ENCODE results near the gene CCDC7. TPM values are rescaled to one million over a fixed set of nuclear protein-coding genes. Genes with fewer than 3 reads are reported as not detected.
"Not testable (repeated sequence)": the region's sequence is repeated elsewhere in the genome, so short reads cannot be mapped to it uniquely, and the experiment has no call there.

CCDC7 gene
- total RNA-seq, 1 experiment from 2014 or later: 6.3 TPM

DNA sequence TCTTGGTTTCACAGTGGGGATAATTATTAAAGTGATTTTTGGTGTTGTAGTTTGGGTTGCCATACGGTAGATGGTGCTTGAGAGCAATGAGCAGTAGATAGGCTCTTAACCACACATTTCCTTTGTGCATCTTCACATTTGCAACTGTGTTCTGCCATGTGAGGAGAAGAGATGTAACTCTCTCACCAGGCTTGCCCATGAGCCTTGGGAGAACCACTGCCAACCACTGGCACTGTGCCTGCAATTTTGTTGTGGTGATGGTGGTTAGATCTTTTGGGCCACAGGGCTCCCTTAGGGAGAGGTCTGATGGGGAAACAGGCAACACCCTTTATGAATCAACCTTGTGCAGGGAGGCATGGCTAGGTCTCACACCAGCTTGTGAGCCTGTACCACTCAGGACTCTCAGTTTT is 204.3 kb downstream of the CCDC7 start:
- ChIA-PET POLR2A (no interaction called here), CTCF (interaction anchor here (0.6 kb wide), 1 partner anchor 1381 kb away, joined by 3 read pairs; no protein-coding TSS in a partner anchor)
- TF ChIP-seq, protein P1, sequence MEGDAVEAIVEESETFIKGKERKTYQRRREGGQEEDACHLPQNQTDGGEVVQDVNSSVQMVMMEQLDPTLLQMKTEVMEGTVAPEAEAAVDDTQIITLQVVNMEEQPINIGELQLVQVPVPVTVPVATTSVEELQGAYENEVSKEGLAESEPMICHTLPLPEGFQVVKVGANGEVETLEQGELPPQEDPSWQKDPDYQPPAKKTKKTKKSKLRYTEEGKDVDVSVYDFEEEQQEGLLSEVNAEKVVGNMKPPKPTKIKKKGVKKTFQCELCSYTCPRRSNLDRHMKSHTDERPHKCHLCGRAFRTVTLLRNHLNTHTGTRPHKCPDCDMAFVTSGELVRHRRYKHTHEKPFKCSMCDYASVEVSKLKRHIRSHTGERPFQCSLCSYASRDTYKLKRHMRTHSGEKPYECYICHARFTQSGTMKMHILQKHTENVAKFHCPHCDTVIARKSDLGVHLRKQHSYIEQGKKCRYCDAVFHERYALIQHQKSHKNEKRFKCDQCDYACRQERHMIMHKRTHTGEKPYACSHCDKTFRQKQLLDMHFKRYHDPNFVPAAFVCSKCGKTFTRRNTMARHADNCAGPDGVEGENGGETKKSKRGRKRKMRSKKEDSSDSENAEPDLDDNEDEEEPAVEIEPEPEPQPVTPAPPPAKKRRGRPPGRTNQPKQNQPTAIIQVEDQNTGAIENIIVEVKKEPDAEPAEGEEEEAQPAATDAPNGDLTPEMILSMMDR (IDR thresholded peaks at IDR 0.05; ENCODE audit: unreplicated experiment): no peak
- peaks cover 1% of the 10 kb centered on the region for H3K36me3 Mint-ChIP-seq (ENCODE audit: insufficient read depth, unreplicated experiment)
- no peak overlapping the region for H3K4me3 Mint-ChIP-seq (ENCODE audit: unreplicated experiment)
- peak; percentile 22 for DNase-seq (ENCODE audit: unreplicated experiment)
- H3K4me1 Mint-ChIP-seq (ENCODE audit: insufficient read depth, unreplicated experiment): no peaks in the 10 kb centered on the region
- no TSS peak for BruUV-seq (replicated peaks)
- intact Hi-C loops (cut with micrococcal nuclease): loop anchor here (5.0 kb wide), 1 partner anchor 357 kb away; no protein-coding TSS in a partner anchor
- peaks cover 14% of the 10 kb centered on the region for H3K9me3 Mint-ChIP-seq (ENCODE audit: unreplicated experiment)
- H3K27me3 Mint-ChIP-seq (ENCODE audit: insufficient read depth, unreplicated experiment): no peaks in the 10 kb centered on the region
- no peak overlapping the region for H3K27ac Mint-ChIP-seq (ENCODE audit: low read depth, unreplicated experiment)

DNA sequence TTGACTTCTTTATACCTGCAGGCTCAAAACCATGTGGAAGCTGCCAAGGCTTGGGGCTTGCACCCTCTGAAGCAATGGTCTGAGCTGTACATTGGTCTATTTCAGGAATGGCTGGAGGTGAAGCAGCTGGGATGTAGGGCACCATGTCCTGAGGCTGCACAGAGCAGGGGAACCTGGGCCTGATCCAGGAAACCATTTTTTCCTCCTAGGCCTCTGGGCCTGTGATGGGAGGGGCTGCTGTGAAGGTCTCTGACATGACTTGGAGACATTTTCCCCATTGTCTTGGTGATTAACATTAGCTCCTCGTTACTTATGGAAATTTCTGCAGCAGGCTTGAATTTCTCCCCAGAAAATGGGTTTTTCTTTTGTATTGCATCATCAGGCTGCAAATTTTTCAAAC is 211.5 kb downstream of the CCDC7 start:
- BruUV-seq (replicated peaks); POLR2A ChIA-PET; H3K4me1 Mint-ChIP-seq (ENCODE audit: insufficient read depth, unreplicated experiment): not testable (repeated sequence)

DNA sequence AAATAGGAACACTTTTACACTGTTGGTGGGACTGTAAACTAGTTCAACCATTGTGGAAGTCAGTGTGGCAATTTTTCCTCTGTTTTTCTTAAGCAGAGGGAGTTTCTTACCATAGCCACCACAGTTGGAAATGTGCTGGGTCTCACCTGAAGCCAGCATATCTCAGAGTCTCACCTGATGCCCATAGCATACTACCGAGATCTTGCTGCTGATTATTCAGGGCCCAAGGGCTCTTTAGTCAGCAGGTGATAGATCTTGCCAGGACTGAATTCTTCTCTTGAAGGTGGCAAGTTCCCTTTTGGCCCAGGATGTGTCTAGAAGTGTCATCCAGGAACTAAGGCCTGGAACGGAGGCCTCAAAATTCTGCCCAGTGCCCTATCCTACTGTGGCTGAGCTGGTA is 215.4 kb downstream of the CCDC7 start:
- ChIA-PET POLR2A (interaction anchor here (0.6 kb wide), 1 partner anchor 182 kb away, joined by 3 read pairs; no protein-coding TSS in a partner anchor), CTCF (no interaction called here)
- Mint-ChIP-seq H3K36me3 (ENCODE audit: insufficient read depth, unreplicated experiment) (no peaks in the 10 kb centered on the region), H3K27ac (ENCODE audit: low read depth, unreplicated experiment) (no peak overlapping the region), H3K4me3 (ENCODE audit: unreplicated experiment) (no peak overlapping the region), H3K9me3 (ENCODE audit: unreplicated experiment) (peaks cover 9% of the 10 kb centered on the region), H3K4me1 (ENCODE audit: insufficient read depth, unreplicated experiment) (no peaks in the 10 kb centered on the region), H3K27me3 (ENCODE audit: insufficient read depth, unreplicated experiment) (no peaks in the 10 kb centered on the region)
- TF ChIP-seq, protein P1 (IDR thresholded peaks at IDR 0.05; ENCODE audit: unreplicated experiment): no peak
- BruUV-seq (replicated peaks): no TSS peak
- no peak for DNase-seq (ENCODE audit: unreplicated experiment)
- intact Hi-C loops (cut with micrococcal nuclease): no loop called here

More for the DNA sequence above, 211.5 kb downstream of the CCDC7 start:
- CTCF ChIA-PET; H3K27ac Mint-ChIP-seq (ENCODE audit: low read depth, unreplicated experiment); H3K4me3 Mint-ChIP-seq (ENCODE audit: unreplicated experiment); H3K36me3 Mint-ChIP-seq (ENCODE audit: insufficient read depth, unreplicated experiment); DNase-seq (ENCODE audit: unreplicated experiment); H3K27me3 Mint-ChIP-seq (ENCODE audit: insufficient read depth, unreplicated experiment); intact Hi-C loops (cut with micrococcal nuclease): not testable (repeated sequence)
- H3K9me3 Mint-ChIP-seq (ENCODE audit: unreplicated experiment): peaks cover 28% of the 10 kb centered on the region

DNA sequence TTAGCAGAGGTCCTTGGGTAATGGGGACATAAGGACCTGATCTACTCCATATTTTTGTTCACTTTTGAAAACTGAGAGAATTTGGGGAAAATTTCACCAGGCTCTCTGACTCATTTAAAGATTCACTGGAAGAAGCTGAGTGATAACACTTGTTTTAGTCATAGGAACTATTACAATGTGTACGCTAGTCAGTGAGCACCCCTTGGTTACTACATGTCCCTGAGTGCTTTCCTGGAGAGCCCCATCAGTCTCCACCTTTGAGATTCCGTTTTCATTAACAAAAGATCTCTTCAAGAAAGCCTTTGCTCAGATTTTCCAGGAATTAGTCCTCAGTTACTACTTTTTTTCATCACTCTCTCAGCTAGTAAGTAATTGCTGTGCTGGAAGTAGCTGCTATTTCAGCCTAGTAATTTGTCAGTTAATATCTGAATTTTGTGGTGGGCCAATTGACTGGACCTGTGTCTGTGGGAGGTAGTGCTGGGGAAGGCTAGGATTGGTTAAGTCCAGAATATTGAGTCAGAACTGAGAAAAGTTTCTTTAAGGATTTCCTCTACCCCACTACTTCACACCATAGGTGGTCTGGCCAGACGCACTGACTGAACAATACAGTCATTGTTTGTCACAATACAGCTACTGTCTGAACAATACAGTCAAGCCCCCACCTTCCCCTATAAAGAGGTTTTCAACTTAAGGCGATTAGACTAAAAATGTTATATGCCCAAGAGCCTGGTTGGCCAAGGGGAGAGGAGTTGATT is 235.0 kb downstream of the CCDC7 start:
- ChIA-PET CTCF (no interaction called here), POLR2A (no interaction called here)
- intact Hi-C loops (cut with micrococcal nuclease): no loop called here
- Mint-ChIP-seq H3K27ac (ENCODE audit: low read depth, unreplicated experiment) (no peak overlapping the region), H3K4me1 (ENCODE audit: insufficient read depth, unreplicated experiment) (no peaks in the 10 kb centered on the region), H3K27me3 (ENCODE audit: insufficient read depth, unreplicated experiment) (no peaks in the 10 kb centered on the region), H3K4me3 (ENCODE audit: unreplicated experiment) (no peak overlapping the region), H3K36me3 (ENCODE audit: insufficient read depth, unreplicated experiment) (peaks cover 5% of the 10 kb centered on the region), H3K9me3 (ENCODE audit: unreplicated experiment) (peaks cover 18% of the 10 kb centered on the region)
- no peak for DNase-seq (ENCODE audit: unreplicated experiment)
- TF ChIP-seq, protein P1 (IDR thresholded peaks at IDR 0.05; ENCODE audit: unreplicated experiment): no peak
- BruUV-seq (replicated peaks): no TSS peak

Measured in MCF 10A (cell line).